IgD-negative memory B cell (primary cell): Measurements from ENCODE around the gene DCHS2. TPM values are rescaled to one million over a fixed set of nuclear protein-coding genes. Genes with fewer than 3 reads are reported as not detected.

Experiments
- polyA plus RNA-seq: library from polyadenylated mRNA; unstranded; fragments of 300-500 nt; fragmentation: Illumina TruSeq; gene quantifications from one replicate; pipeline ENCODE4 v1.2.3, GENCODE V29; 2021

Gene DCHS2
- polyA plus RNA-seq, 1 donor from 2014 or later, result 0.01 TPM

Other genes starting within 250 kb of the DCHS2 start
- 64.2 TPM for gene PLRG1, start 58.6 kb upstream of the DCHS2 start, polyA plus RNA-seq
- gene FGB, start 71.2 kb upstream of the DCHS2 start, polyA plus RNA-seq, result not detected
- not detected for gene FGA, start 98.9 kb upstream of the DCHS2 start, polyA plus RNA-seq
- not detected for gene FGG, start 120.9 kb upstream of the DCHS2 start, polyA plus RNA-seq